IPS-18a (cell line): ENCODE data around the gene SORCS2.
"Not testable (repeated sequence)": the region's sequence is repeated elsewhere in the genome, so short reads cannot be mapped to it uniquely, and the experiment has no call there.

ENCODE experiments used
- H3K27ac ChIP-seq: one replicate; pipeline ENCODE4 v1.5.1; 2013; ENCODE audit warnings: low read length
- H3K27me3 ChIP-seq: one replicate; pipeline ENCODE4 v1.6.1; 2013; ENCODE audit warnings: mild to moderate bottlenecking, low read length; ENCODE audit not compliant: control insufficient read depth, insufficient read depth
- H3K36me3 ChIP-seq: one replicate; pipeline ENCODE4 v1.6.1; 2013; ENCODE audit warnings: low read depth, low read length; ENCODE audit not compliant: control insufficient read depth
- H3K4me1 ChIP-seq: one replicate; pipeline ENCODE4 v1.6.1; 2013; ENCODE audit warnings: low read depth, low read length; ENCODE audit not compliant: control insufficient read depth
- H3K4me3 ChIP-seq: one replicate; pipeline ENCODE4 v1.5.1; 2013; ENCODE audit warnings: low read length
- H3K9ac ChIP-seq: one replicate; pipeline ENCODE4 v1.6.1; 2013; ENCODE audit warnings: mild to moderate bottlenecking, low read length, moderate library complexity
- H3K9me3 ChIP-seq: one replicate; pipeline ENCODE4 v1.6.1; 2013; ENCODE audit warnings: low read depth, low read length; ENCODE audit not compliant: control insufficient read depth

The SORCS2 gene

DNA sequence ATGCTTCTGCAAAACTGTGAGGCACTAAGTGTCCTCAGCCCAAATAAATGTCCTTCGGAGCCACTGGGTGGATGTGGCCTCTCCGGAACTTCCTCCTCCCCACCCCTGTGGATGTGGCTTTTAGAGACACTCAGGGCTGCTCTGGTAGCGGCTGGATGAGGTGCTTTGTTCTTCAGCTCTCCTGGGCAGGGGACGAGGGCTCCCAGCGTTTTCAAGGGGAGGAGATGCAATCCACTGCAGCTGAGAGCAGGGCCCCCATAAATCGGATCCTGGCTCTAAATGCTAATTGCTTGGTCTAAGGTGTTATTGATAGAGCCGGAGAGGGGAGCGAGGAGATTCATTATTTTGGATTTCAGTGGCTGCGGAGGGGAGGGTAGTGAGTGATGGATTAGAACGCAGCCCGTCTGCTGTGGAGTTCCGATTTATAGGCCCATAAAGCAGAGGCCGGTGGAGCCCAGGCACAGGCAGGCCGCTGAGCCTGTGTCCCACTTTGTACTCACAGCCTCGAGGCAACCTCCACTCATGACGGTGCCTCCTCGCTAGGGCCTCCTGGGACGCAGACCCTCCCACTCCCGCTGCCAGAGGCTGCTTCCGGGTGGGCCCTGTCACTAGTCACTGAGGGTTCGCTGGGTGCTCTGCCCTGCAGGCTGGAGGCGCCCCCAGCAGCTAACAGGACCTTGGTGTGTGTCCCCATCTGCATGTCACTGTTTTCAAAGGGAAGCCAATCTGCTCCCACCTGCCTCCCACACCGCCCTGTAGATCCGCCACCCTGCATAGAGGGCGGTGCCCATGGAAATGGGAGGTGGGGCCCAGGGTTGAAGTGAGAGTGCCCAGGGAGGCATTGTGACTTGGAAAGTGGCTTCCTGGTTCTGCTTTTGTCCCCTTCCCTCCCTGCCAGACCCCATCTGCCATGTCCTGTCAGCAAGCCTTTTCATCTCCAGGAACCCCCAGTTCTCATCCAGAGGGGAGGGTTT is 377.8 kb downstream of the SORCS2 start:
- H3K4me3 ChIP-seq: no peak overlapping the region
- peaks cover 7% of the 10 kb centered on the region for H3K4me1 ChIP-seq
- H3K9ac ChIP-seq: no peak overlapping the region
- H3K27ac ChIP-seq: no peak overlapping the region
- H3K36me3 ChIP-seq: no peaks in the 10 kb centered on the region
- no peaks in the 10 kb centered on the region for H3K27me3 ChIP-seq
- H3K9me3 ChIP-seq: no peaks in the 10 kb centered on the region

GRCh38 chr4:7571001-7571400 is 378.7 kb downstream of the SORCS2 start:
- no peaks in the 10 kb centered on the region for H3K9me3 ChIP-seq
- H3K27ac ChIP-seq: no peak overlapping the region
- no peaks in the 10 kb centered on the region for H3K27me3 ChIP-seq
- H3K4me1 ChIP-seq: peaks cover 7% of the 10 kb centered on the region
- H3K4me3 ChIP-seq: no peak overlapping the region
- H3K36me3 ChIP-seq: no peaks in the 10 kb centered on the region
- H3K9ac ChIP-seq: no peak overlapping the region

GRCh38 chr4:7571701-7572100 is 379.4 kb downstream of the SORCS2 start:
- Histone ChIP-seq H3K36me3 (no peaks in the 10 kb centered on the region), H3K4me3 (no peak overlapping the region), H3K27ac (no peak overlapping the region), H3K4me1 (peaks cover 7% of the 10 kb centered on the region), H3K27me3 (no peaks in the 10 kb centered on the region), H3K9me3 (peaks cover under 1% of the 10 kb centered on the region), H3K9ac (no peak overlapping the region)

DNA sequence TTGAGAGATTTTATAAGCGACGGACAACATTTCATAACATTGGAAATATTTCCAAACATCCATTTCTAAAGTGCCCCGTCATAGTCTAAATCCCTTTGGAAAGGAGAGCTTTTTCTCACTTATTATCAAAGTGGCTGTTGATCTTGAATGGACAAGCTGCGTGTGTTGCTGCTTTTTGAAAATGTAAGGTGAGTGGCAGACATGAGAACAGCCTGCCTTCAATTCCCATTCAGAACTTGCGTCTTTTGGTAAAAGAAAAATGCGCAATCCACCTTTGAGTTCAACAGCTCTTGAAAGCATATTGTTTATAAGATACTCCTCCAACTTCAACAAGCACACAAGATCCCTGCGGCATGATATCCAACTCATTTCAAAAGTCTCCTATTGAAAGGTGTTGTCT is 380.6 kb downstream of the SORCS2 start:
- H3K36me3 ChIP-seq: no peaks in the 10 kb centered on the region
- H3K4me1 ChIP-seq: peaks cover 7% of the 10 kb centered on the region
- H3K27ac ChIP-seq: no peak overlapping the region
- H3K9me3 ChIP-seq: peaks cover 12% of the 10 kb centered on the region
- no peak overlapping the region for H3K4me3 ChIP-seq
- H3K27me3 ChIP-seq: no peaks in the 10 kb centered on the region
- H3K9ac ChIP-seq: no peak overlapping the region

DNA sequence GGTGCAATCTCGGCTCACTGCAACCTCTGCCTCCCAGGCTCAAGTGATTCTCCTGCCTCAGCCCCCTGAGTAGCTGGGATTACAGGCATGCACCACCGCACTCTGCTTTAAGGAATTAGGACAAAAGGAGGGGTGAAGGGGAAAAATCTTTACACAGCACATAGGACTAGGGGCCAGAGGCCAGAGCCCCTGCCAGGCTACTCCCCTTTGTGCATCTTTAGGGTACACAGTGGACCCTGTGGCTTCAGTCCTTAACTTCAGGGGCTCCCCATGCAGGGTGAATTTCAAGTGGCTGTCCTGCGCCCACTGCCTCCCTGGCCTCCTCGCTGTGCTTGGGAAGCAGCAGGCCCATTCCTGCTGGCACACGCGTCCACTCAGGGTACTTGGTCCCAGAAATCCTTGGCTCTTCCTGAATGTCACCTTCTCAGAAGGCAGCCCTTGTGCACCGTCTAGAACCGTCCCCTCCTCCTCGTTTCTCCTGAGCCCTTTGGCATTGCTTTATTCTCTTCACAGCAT is 381.3 kb downstream of the SORCS2 start:
- Histone ChIP-seq H3K9ac (no peak overlapping the region), H3K27ac (no peak overlapping the region), H3K4me3 (no peak overlapping the region), H3K27me3 (no peaks in the 10 kb centered on the region), H3K36me3 (no peaks in the 10 kb centered on the region), H3K4me1 (peaks cover 7% of the 10 kb centered on the region), H3K9me3 (peaks cover 20% of the 10 kb centered on the region)

DNA sequence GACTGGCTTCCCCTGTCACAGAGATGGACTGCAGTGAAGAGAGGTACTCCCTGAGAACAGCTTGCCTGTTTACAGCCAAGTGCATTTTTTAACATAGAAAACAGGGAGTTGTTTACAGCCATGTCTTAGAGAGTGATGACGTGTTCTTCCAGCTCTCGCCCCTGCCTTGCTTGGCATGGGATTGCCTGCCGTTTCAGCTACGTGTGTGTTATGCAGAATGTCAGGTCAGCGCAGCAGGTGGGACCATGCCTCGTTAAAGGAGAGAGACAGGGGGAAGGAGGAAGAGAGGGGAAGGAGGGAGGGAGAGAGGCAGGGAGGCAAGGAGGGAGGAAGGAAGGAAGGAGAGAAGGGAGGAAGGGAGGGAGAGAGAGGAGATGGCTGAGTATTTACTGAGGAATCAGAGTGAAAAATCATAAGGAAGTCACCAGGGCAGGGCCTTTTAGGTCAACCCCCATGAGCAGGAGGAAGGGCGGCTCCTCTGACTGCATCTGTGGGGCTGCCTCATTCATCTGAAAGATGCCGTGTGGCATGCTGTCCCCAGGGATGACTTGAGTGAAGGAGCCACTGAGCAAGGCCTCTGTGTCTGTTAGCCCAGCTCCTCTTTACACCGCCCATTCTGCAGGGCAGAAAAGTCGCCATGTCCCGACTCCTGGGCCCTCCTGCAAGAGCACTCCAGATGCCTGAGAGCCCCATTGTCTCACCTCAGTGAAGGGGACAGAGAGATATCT is 382.1 kb downstream of the SORCS2 start:
- Histone ChIP-seq H3K27ac (no peak overlapping the region), H3K27me3 (no peaks in the 10 kb centered on the region), H3K4me3 (no peak overlapping the region), H3K4me1 (peaks cover 7% of the 10 kb centered on the region), H3K9ac (no peak overlapping the region), H3K9me3 (peaks cover 21% of the 10 kb centered on the region), H3K36me3 (no peaks in the 10 kb centered on the region)

- Histone ChIP-seq H3K4me3 (no peak overlapping the region), H3K9ac (no peak overlapping the region), H3K36me3 (no peaks in the 10 kb centered on the region), H3K4me1 (peaks cover 7% of the 10 kb centered on the region), H3K27me3 (no peaks in the 10 kb centered on the region), H3K9me3 (peaks cover 25% of the 10 kb centered on the region), H3K27ac (no peak overlapping the region)
These were observed 383.1 kb downstream of the SORCS2 start for GRCh38 chr4:7575426-7575825.

DNA sequence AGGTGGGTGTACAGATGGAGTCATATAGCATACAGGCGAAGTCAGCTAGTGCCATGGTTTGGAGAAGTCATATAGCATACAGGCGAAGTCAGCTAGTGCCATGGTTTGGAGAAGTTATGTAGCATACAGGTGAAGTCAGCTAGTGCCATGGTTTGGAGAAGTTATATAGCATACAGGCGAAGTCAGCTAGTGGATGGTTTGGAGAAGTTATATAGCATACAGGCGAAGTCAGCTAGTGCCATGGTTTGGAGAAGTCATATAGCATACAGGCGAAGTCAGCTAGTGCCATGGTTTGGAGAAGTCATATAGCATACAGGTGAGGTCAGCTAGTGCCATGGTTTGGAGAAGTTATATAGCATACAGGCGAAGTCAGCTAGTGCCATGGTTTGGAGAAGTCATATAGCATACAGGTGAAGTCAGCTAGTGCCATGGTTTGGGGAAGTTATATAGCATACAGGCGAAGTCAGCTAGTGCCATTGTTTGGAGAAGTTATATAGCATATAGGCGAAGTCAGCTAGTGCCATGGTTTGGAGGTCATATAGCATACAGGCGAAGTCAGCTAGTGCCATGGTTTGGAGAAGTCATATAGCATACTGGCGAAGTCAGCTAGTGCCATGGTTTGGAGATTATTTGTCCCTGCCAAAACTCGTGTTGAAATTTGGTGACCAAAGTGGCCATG is 385.2 kb downstream of the SORCS2 start:
- not testable (repeated sequence) for H3K27me3 ChIP-seq, H3K4me1 ChIP-seq, H3K4me3 ChIP-seq, H3K36me3 ChIP-seq, H3K27ac ChIP-seq, H3K9ac ChIP-seq
- H3K9me3 ChIP-seq: peaks cover 25% of the 10 kb centered on the region

- no peak overlapping the region for H3K4me3 ChIP-seq
- H3K9ac ChIP-seq: no peak overlapping the region
- no peaks in the 10 kb centered on the region for H3K36me3 ChIP-seq
- H3K27me3 ChIP-seq: no peaks in the 10 kb centered on the region
- peaks cover 25% of the 10 kb centered on the region for H3K9me3 ChIP-seq
- H3K4me1 ChIP-seq: no peaks in the 10 kb centered on the region
- H3K27ac ChIP-seq: no peak overlapping the region
These were observed 389.1 kb downstream of the SORCS2 start for GRCh38 chr4:7581477-7581876.

GRCh38 chr4:7582313-7583097 is 390.2 kb downstream of the SORCS2 start:
- H3K9ac ChIP-seq: no peak overlapping the region
- peaks cover 17% of the 10 kb centered on the region for H3K9me3 ChIP-seq
- no peak overlapping the region for H3K27ac ChIP-seq
- H3K4me3 ChIP-seq: no peak overlapping the region
- no peaks in the 10 kb centered on the region for H3K36me3 ChIP-seq
- no peaks in the 10 kb centered on the region for H3K4me1 ChIP-seq
- H3K27me3 ChIP-seq: no peaks in the 10 kb centered on the region

DNA sequence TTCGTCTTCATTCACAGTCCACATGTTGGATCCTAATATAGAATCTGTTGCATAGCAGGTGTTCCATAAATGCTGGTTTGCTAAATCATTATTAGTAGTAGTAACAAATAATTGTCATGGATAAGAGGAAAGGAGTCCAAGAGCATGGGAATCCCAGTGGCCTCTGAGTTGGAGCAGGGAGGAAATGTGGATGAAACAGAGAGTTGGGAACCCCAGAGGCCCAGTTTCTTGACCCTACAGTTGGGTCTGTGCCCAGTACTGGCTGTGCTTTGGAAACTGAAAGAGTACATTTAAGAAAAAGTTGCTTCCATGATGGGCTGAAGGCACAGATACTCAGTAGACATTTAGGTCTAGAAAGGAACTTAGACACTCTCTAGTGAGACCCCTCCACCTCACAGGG is 391.8 kb downstream of the SORCS2 start:
- no peak overlapping the region for H3K9ac ChIP-seq
- peaks cover 4% of the 10 kb centered on the region for H3K9me3 ChIP-seq
- H3K27ac ChIP-seq: no peak overlapping the region
- no peaks in the 10 kb centered on the region for H3K36me3 ChIP-seq
- H3K27me3 ChIP-seq: no peaks in the 10 kb centered on the region
- H3K4me3 ChIP-seq: no peak overlapping the region
- H3K4me1 ChIP-seq: no peaks in the 10 kb centered on the region
